ENCODE results near the gene EVC. TPM values are rescaled to one million over a fixed set of nuclear protein-coding genes. Genes with fewer than 3 reads are reported as not detected.
"Not testable (repeated sequence)": the region's sequence is repeated elsewhere in the genome, so short reads cannot be mapped to it uniquely, and the experiment has no call there.

Gene EVC
- total RNA-seq, 2 donors from 2014 or later = 7.8 to 10.5 TPM

GRCh38 chr4:5852523-5853202 is 141.7 kb downstream of the EVC start:
- Mint-ChIP-seq H3K4me3 (no peak overlapping the region), H3K36me3 (ENCODE audit: low read depth) (no peaks in the 10 kb centered on the region), H3K27me3 (peaks cover 29% of the 10 kb centered on the region), H3K4me1 (no peaks in the 10 kb centered on the region), H3K27ac (no peak overlapping the region), H3K9me3 (no peaks in the 10 kb centered on the region)
- no peak for ATAC-seq (replicated peaks)

- H3K27ac Mint-ChIP-seq = no peak overlapping the region
- H3K36me3 Mint-ChIP-seq (ENCODE audit: low read depth) = no peaks in the 10 kb centered on the region
Measured at GRCh38 chr4:5854929-5855328, 143.9 kb downstream of the EVC start.

GRCh38 chr4:5856362-5856761 is 145.4 kb downstream of the EVC start:
- not testable (repeated sequence) for H3K9me3 Mint-ChIP-seq; H3K27me3 Mint-ChIP-seq; H3K4me3 Mint-ChIP-seq; ATAC-seq (replicated peaks); H3K4me1 Mint-ChIP-seq; H3K27ac Mint-ChIP-seq; H3K36me3 Mint-ChIP-seq (ENCODE audit: low read depth)

More at GRCh38 chr4:5854929-5855328, 143.9 kb downstream of the EVC start:
- Mint-ChIP-seq H3K9me3 (no peaks in the 10 kb centered on the region), H3K4me3 (no peak overlapping the region), H3K27me3 (peaks cover 14% of the 10 kb centered on the region), H3K4me1 (no peaks in the 10 kb centered on the region)
- ATAC-seq (replicated peaks) = no peak

- Mint-ChIP-seq H3K4me1 (no peaks in the 10 kb centered on the region), H3K27ac (no peak overlapping the region), H3K9me3 (no peaks in the 10 kb centered on the region), H3K4me3 (no peak overlapping the region), H3K36me3 (ENCODE audit: low read depth) (no peaks in the 10 kb centered on the region), H3K27me3 (peaks cover 3% of the 10 kb centered on the region)
- ATAC-seq (replicated peaks) = no peak
Measured at GRCh38 chr4:5857199-5857598, 146.2 kb downstream of the EVC start.

GRCh38 chr4:5858020-5858769 is 147.2 kb downstream of the EVC start:
- Mint-ChIP-seq H3K27me3 (peaks cover 4% of the 10 kb centered on the region), H3K27ac (no peak overlapping the region), H3K4me3 (no peak overlapping the region), H3K4me1 (no peaks in the 10 kb centered on the region), H3K9me3 (no peaks in the 10 kb centered on the region), H3K36me3 (ENCODE audit: low read depth) (no peaks in the 10 kb centered on the region)
- no peak for ATAC-seq (replicated peaks)

GRCh38 chr4:5863461-5864113 is 152.6 kb downstream of the EVC start:
- Mint-ChIP-seq H3K36me3 (ENCODE audit: low read depth) (no peaks in the 10 kb centered on the region), H3K4me1 (peaks cover 10% of the 10 kb centered on the region), H3K4me3 (no peak overlapping the region), H3K9me3 (no peaks in the 10 kb centered on the region), H3K27ac (no peak overlapping the region), H3K27me3 (peaks cover 8% of the 10 kb centered on the region)
- peak; percentile 95 for ATAC-seq (replicated peaks)

Other genes starting within 250 kb of the EVC start
- 1 to 10 TPM; 4.0 to 6.2 TPM for gene EVC2, start 2.6 kb upstream of the EVC start, total RNA-seq
- gene CRMP1, start 181.9 kb downstream of the EVC start, total RNA-seq = not detected